Neural progenitor cell (in vitro differentiated cells): Measurements from ENCODE around the gene AZU1.
"Not testable (repeated sequence)": the region's sequence is repeated elsewhere in the genome, so short reads cannot be mapped to it uniquely, and the experiment has no call there.

Experiments used
- CTCF ChIP-seq: fragments of 200-600 bp; sonication (generic); IDR thresholded peaks from 2 replicates; pipeline ENCODE4 v1.5.1; 2017; ENCODE audit warnings: antibody characterized with exemption, mild to moderate bottlenecking
- EZH2 ChIP-seq: fragments of 200-600 bp; sonication (generic); IDR thresholded peaks from 2 replicates; pipeline ENCODE4 v1.6.1; 2017; ENCODE audit warnings: antibody characterized with exemption, mild to moderate bottlenecking, moderate library complexity
- EZH2phosphoT487 ChIP-seq: fragments of 200-600 bp; sonication (generic); IDR thresholded peaks from 2 replicates; pipeline ENCODE4 v1.6.1; 2017; ENCODE audit warnings: antibody characterized with exemption

- not testable (repeated sequence) for TF ChIP-seq EZH2, CTCF, EZH2phosphoT487
These were observed 21.6 kb downstream of the AZU1 start for GRCh38 chr19:849195-849594.
